Measurements from ENCODE around the gene NDUFC2. TPM values are rescaled to one million over a fixed set of nuclear protein-coding genes. Genes with fewer than 3 reads are reported as not detected.

Gene NDUFC2
- total and polyA plus RNA-seq, 2 of the 8 experiments (the other 6 are each of a cell fraction or from before 2014, with no cell fraction given) = 216 to 356 TPM

GRCh38 chr11:78021611-78022010, 58.1 kb downstream of the NDUFC2 start (continued):
- TF ChIP-seq CEBPB (IDR thresholded peaks at IDR 0.05; ENCODE audit: low read depth, low read length) (no peak), ATF3 (IDR thresholded peaks at IDR 0.05; ENCODE audit: insufficient read depth, low read depth, low read length) (no peak), CHD1 (IDR thresholded peaks at IDR 0.05; ENCODE audit: low read depth, low read length) (no peak), RFX5 (IDR thresholded peaks at IDR 0.05; ENCODE audit: borderline replicate concordance, low read depth, low read length) (no peak), FOSL1 (IDR thresholded peaks at IDR 0.05; ENCODE audit: insufficient read depth, low read depth, low read length) (no peak), SRF (IDR thresholded peaks at IDR 0.05; ENCODE audit: low read depth, low read length) (no peak), CHD2 (IDR thresholded peaks at IDR 0.05; ENCODE audit: low read length) (no peak)

All from H1 (cell line).